Measurements from ENCODE around the gene GDF3. TPM values are rescaled to one million over a fixed set of nuclear protein-coding genes. Genes with fewer than 3 reads are reported as not detected.

Gene GDF3
- total RNA-seq, 1 donor from 2014 or later, result not detected

GRCh38 chr12:7719946-7720730 lies 24.6 kb upstream of the GDF3 start:
- TF ChIP-seq CTCF (IDR thresholded peaks at IDR 0.05; ENCODE audit: insufficient read depth, low read length, poor library complexity, severe bottlenecking), result no peak
- no peaks in the 10 kb centered on the region for H3K36me3 ChIP-seq (ENCODE audit: control insufficient read depth, insufficient read depth, low read length)
- no peak for DNase-seq (ENCODE audit: low read depth)
- no peak overlapping the region for H3K4me3 ChIP-seq (ENCODE audit: low read depth, low read length)
- no peaks in the 10 kb centered on the region for H3K27me3 ChIP-seq (ENCODE audit: control insufficient read depth, insufficient read depth, low read length)

GRCh38 chr12:7716381-7716780 lies 20.8 kb upstream of the GDF3 start:
- H3K4me3 ChIP-seq (ENCODE audit: low read depth, low read length), result no peak overlapping the region
- no peak for DNase-seq (ENCODE audit: low read depth)
- H3K36me3 ChIP-seq (ENCODE audit: control insufficient read depth, insufficient read depth, low read length), result no peaks in the 10 kb centered on the region
- TF ChIP-seq CTCF (IDR thresholded peaks at IDR 0.05; ENCODE audit: insufficient read depth, low read length, poor library complexity, severe bottlenecking), result no peak
- H3K27me3 ChIP-seq (ENCODE audit: control insufficient read depth, insufficient read depth, low read length), result no peaks in the 10 kb centered on the region

GRCh38 chr12:7712841-7713442 lies 17.4 kb upstream of the GDF3 start:
- no peak for DNase-seq (ENCODE audit: low read depth)
- no peak for TF ChIP-seq CTCF (IDR thresholded peaks at IDR 0.05; ENCODE audit: insufficient read depth, low read length, poor library complexity, severe bottlenecking)
- no peaks in the 10 kb centered on the region for H3K27me3 ChIP-seq (ENCODE audit: control insufficient read depth, insufficient read depth, low read length)
- no peak overlapping the region for H3K4me3 ChIP-seq (ENCODE audit: low read depth, low read length)
- no peaks in the 10 kb centered on the region for H3K36me3 ChIP-seq (ENCODE audit: control insufficient read depth, insufficient read depth, low read length)

- H3K4me3 ChIP-seq (ENCODE audit: low read depth, low read length), result no peak within 1 kb of the TSS
- H3K27me3 ChIP-seq (ENCODE audit: control insufficient read depth, insufficient read depth, low read length), result no peaks in the 10 kb centered on the region
- no peaks in the 10 kb centered on the region for H3K36me3 ChIP-seq (ENCODE audit: control insufficient read depth, insufficient read depth, low read length)
- DNase-seq (ENCODE audit: low read depth), result no peak
- no peak for TF ChIP-seq CTCF (IDR thresholded peaks at IDR 0.05; ENCODE audit: insufficient read depth, low read length, poor library complexity, severe bottlenecking)
Measured at GRCh38 chr12:7711133-7711532, 15.6 kb upstream of the GDF3 start, which contains the start of gene DPPA3. DPPA3 (plus strand) TSS chr12:7711433; CDS start chr12:7711571, 138 bp downstream.

GRCh38 chr12:7709969-7710675 lies 14.5 kb upstream of the GDF3 start:
- TF ChIP-seq CTCF (IDR thresholded peaks at IDR 0.05; ENCODE audit: insufficient read depth, low read length, poor library complexity, severe bottlenecking), result no peak
- Histone ChIP-seq H3K36me3 (ENCODE audit: control insufficient read depth, insufficient read depth, low read length) (no peaks in the 10 kb centered on the region), H3K27me3 (ENCODE audit: control insufficient read depth, insufficient read depth, low read length) (no peaks in the 10 kb centered on the region), H3K4me3 (ENCODE audit: low read depth, low read length) (no peak overlapping the region)
- no peak for DNase-seq (ENCODE audit: low read depth)

Measured in kidney epithelial cell (primary cell).